ENCODE results near the gene WWOX.

GRCh38 chr16:78659668-78660217 is 560.3 kb downstream of the WWOX start:
- TF ChIP-seq EZH2 (IDR thresholded peaks at IDR 0.05; ENCODE audit: borderline replicate concordance, low read depth, low read length, severe bottlenecking) (no peak), CTCF (IDR thresholded peaks at IDR 0.05; ENCODE audit: borderline replicate concordance, extremely low read depth, low read length, poor library complexity, severe bottlenecking) (no peak)
